Activated T-helper 1 cell treated with anti-CD3 and anti-CD28 coated beads, Interleukin-2, amount 50 U/mL, for 16 hours (primary cell): ENCODE measurements around the gene INTS15.

Experiments
- DNase-seq, 2 donors: peaks; one replicate each; pipeline ENCODE4 v3.0.0-alpha.2; 2020; ENCODE audit warnings: low read depth in 1 of 2, low spot score in 1 of 2

INTS15 gene

DNA sequence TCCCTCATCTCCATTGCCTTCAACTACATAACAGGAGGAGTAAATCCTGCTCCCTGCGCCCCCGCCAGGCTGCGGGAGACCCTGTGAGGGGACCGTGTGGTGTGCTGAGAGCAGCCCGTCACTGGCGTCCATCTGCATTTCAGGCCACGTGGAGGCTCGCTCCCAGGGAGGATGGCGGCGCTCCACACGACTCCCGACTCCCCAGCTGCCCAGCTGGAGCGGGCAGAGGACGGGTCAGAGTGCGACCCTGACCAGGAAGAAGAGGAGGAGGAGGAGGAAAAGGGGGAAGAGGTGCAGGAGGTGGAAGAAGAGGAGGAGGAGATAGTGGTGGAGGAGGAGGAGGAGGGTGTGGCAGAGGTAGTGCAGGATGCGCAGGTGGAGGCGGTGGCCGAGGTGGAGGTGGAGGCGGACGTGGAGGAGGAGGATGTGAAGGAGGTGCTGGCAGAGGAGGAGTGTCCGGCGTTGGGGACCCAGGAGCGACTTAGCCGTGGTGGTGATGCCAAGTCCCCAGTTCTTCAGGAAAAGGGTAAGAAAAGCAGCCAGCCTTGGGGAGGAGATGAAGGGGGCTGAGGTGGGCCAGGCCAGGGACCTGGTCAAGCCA, 52.5 kb downstream of the INTS15 start:
- no peak for DNase-seq

DNA sequence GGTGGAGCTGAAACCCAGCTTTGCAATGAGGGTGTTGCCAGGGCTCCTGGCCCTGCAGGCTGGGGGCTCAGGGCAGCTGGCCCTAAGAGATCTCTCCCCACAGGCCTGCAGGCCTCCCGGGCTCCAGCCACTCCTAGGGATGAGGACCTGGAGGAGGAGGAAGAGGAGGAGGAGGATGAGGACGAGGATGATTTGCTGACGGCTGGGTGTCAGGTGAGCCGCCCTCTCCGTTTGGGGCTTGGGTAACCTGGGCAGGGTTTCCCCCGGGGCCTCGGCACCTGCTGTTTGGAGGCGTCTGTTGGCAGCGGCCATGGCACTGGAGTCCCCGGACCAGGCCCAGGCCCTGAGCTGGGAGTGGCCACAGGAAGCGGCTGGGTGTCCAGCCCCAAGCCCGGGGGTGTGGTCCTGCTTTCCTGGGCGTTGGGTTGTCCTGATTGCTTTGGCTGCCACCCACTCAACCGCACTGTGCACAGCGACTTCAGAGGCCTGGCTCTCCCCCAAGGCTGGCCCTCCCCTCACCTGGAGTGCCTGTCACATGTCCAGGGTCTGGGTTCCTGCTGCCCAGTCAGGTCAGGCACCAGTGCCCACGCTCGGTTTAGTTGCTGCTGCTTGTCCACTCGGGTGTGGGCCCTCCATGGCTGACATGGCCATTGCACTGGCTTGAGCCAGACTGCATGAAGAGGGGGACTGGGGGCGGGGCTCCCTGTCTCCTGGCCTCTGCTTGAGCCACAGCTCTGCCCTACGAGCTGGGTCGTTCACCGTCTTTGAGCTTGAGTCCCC, 53.2 kb downstream of the INTS15 start:
- DNase-seq = no peak

DNA sequence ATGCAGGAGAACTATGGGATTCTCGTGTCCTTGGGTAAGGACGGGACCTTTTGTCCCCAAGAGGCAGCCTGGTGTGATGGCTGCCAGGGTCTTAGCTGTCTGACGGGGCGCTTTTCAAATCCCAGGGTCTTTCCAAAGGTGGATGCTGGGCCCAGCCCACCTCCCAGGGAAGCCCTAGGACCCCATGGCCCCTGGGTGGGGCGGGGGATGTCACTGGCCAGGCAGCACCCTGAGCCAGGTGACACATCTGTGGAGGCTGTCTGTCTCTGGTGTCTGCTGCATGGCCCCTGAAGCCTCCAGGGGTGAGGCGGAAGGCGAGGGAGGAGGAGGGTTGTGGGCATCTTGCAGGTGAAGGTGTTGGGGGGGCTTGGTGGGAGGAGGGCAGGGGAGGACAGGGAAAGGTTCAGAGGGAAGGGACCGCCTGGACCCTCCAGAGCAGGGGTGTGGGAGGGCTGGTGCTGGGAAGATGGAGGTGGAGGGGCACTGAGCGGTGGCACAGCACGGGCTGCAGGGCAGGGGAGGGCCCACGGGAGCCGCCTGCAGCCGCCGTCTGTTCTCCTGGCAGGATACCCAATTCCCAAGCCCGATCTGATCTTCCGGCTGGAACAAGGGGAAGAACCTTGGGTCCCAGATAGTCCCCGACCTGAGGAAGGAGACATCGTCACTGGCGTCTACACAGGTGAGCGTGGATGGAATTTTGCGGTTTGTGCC, 54.2 kb downstream of the INTS15 start:
- no peak for DNase-seq

DNA sequence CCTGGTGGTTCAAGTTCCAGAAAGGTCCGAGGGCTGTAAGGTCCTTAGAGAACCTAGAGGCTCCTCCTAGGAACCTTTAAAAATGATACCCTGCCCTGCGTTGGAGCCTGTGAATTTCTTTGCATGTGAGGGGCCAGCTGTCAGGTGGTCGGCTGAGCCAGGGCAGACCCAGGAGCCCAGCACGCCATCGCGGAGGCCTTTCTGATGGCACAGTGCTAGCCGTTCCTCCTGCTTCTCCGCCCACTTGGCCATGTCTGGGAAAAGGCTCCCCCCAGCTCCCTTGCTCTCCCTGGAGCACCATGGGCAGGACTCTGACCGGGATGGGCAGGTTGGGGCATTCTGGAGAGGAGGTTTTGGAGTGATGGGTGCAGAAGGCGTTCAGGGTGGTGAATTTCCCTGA, 54.9 kb downstream of the INTS15 start:
- DNase-seq = no peak

DNA sequence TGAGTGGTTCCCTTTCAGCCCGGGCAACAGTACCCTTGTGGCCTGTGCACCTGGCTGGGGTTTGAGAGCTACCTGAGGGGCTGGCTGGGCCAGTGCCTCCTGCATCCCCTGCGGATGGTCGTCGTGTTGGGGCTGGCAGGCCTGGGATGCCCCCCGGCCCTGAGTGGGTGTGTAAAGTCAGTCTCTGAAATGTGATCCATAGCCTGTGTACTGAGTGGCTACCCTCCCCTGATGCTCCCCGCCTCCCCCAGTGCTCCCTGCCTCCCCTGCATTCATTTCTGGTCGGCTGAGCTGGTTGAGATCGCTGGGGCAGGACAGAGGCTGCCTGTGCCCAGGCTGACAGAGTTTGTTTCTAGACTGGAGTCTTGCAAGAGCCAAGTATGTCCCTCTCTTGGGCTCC, 56.6 kb downstream of the INTS15 start:
- no peak for DNase-seq

DNA sequence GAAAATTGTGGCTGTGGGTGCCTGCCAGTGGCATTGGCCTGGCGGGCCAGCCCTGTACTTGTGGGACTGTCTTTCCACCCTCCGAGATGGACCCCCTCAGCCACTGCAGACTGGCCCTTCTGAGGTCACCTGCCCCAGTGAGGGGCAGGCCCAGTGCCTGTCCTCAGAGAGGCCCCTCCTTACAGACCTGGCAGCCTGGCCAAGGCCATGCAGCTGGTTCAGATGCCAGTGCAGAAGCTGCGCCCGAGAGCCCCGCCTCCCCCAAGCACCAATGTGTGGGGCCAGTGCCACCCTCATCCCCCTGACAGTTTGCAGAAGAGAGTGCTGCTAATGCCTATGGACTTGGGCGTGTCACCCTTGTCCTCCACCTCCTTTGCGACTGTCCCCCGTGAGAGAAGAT, 57.3 kb downstream of the INTS15 start:
- DNase-seq = no peak

DNA sequence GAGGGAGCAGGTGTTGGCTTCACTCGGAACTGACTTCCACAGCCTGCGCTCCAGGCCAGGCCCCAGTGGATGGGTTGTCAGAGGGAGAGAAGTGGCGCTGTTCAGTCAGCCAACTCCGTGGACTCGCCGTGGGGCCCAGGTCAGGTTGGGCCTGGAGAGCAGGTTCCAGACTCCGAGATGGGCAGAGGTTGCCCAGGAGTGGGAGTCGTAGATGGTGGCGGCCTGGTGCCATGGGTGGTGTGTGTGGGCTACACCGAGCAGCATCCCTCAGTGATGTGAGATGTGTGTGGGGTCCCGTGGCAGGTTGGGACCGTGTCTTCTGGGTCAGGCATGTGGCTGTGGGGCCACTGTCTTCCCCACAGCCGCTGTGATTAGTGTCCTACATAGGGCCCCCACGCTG, 57.7 kb downstream of the INTS15 start:
- no peak for DNase-seq

DNA sequence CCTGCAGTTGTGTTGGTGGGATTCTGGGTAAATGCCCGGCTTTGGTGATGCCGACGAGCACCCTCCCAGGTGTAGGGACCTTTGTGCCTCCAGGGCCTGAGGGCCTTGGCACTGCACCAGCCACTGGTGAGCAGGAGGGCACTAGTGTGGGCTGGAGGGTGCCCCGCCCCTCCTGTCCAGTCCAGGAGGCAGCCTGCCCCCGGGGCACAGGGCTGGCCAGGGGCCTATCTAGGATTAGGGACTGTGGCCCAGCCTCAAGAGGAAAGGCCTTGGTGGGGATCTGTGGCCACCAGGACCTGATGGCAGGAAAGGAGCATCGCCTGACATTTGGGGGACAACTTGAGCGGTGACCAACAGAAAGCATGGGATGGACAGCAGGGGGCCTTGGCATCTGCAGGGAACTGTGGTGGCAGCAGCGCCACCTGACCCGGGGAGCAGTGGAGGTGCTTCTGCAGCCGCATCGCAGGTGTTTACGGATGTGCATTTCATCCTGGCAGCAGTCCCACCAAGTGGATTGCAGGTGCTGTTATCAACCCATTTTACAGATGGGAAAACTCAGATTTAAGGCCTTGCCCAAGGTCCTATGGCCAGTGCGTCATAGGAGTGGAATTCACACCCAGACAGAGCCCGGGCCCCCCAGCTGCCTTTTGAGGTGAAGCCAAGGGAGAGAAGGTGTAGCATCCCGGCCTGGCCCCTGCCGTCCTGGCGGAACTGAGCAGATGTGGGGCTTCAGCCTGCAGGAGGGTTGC, 58.4 kb downstream of the INTS15 start:
- no peak for DNase-seq

DNA sequence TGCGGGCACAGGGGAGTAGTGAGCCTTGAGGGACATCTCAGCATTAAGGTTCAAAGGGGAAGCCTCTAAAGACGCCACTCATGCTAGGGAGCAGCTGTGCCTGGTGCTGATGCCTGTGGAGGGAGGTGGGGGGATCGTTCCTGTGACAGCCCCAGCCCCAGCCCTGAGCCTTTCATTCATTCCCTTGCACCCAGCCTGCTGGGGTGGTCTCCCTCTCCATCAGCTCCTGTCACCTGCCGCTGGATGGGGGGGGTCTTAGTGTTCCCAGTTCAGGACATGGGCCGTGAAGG, 58.9 kb downstream of the INTS15 start:
- no peak for DNase-seq

DNA sequence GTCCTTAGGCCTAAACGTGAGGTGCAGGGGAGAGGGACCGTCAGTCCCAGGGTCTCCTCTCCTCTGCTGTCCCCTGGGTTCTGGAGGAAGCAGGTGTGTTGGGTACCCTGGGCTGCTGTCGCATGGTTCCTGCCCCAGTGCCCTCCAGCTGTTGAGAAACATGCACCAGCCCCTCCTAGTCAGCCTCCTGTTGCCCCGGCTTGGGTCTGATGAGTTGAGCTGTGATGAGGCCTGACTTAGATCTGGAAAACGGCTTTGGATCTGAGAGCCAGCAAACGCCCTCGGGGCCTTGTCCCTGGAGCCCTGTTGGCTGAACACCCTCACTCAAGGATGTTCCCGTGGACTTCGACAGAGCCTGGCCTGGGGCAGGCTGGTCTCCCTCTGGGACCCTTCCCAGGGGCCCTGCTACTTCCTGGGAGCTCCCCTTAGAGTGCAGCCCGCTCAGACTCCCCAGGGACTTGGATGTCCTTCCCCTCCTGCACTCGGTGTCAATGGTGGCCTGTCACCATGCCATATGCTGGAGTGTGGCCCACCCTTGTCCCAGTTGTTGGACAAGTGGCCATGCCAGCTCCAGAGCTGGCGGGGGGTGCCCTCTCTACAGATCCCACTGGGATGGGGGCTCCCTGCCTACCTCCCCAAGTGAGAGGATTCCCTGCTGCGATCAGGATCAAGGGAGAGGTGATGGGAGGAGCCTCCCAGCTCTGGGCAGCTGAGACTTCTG, 59.6 kb downstream of the INTS15 start:
- no peak for DNase-seq

DNA sequence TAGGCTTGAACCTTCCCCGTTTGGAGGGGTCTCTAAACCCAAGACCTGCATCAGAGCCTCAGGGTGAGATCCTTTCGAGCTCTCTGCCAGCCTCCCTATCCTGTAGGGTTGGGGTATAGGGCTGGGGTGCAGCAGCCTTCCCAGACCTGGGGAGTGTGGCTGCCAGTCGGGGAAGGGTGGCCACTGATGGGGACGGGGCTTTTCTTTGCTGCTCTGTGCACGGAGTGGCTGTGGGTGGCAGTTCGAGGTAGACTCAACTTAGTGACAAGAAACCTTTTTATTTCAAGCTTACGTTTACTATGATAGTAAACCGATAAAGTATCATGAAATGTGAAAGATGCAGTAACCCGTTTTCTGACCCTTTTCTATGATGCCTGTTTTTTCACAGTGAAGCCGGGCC, 60.3 kb downstream of the INTS15 start:
- no peak for DNase-seq

DNA sequence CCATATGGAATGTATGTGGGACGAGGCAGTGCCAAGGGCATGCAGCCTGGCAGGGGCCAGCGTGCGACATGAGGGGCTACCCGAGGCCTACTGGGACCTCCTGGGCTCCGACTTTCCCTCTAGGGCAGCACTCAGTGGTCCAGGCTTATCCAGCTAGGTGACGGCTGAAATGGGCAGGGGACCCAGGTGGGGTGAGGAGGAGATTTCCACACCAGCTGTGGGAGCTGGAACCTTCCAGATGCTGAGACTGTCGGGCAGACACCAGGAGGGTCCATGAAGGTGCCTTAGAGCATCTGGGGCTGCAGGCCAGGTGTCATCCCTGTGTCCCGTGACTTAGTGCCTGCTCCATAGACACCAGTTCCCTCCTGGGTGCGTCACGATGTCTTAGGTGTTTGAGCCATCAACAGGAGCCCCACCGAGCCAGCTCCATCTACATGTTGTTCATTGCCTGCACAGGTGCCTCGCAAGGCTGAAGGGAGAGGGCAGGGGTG, 60.7 kb downstream of the INTS15 start:
- DNase-seq = no peak

DNA sequence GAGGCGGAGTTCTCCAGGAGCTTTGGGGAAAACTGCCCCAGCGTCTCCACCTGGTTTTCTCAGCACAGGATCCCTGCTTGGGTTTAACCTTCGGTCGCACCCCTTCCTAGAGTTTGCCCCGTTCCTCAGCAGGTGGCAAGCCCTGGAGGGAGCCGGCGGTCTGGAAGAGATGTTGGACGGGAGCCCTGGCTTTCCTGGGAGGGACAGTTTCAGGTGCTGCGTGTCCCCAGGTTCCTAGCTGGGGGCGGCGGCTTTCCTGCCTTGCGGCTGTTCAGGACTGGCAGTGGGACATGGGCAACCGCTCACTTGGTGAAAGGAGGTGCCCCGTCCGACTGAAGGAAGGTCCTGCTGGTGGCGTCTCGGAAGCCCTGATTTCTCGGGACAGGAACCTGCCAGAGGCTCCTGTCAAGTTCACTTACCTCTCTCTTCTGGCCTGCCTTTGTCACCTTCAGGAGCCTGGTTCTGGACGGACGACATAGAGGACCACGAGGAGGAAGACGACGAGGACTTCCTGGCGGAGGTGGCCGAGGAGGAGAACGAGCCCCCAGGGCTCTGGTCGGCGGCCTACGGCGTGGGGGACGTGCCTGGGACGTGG, 62.1 kb downstream of the INTS15 start:
- DNase-seq = no peak

DNA sequence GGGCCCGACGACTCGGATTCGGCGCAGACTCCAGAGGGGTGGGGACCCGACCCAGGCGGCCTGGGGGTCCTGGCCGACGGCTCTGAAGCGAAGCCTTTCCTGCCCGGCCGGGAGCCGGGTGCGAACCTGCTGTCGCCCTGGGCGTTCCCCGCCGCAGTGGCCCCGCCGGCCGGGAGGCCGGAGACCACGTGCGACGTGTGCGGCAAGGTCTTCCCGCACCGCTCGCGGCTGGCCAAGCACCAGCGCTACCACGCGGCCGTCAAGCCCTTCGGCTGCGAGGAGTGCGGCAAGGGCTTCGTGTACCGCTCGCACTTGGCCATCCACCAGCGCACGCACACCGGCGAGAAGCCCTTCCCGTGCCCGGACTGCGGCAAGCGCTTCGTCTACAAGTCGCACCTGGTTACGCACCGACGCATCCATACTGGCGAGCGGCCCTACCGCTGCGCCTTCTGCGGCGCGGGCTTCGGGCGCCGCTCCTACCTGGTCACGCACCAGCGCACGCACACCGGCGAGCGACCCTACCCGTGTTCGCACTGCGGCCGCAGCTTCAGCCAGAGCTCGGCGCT, 62.7 kb downstream of the INTS15 start:
- no peak for DNase-seq

DNA sequence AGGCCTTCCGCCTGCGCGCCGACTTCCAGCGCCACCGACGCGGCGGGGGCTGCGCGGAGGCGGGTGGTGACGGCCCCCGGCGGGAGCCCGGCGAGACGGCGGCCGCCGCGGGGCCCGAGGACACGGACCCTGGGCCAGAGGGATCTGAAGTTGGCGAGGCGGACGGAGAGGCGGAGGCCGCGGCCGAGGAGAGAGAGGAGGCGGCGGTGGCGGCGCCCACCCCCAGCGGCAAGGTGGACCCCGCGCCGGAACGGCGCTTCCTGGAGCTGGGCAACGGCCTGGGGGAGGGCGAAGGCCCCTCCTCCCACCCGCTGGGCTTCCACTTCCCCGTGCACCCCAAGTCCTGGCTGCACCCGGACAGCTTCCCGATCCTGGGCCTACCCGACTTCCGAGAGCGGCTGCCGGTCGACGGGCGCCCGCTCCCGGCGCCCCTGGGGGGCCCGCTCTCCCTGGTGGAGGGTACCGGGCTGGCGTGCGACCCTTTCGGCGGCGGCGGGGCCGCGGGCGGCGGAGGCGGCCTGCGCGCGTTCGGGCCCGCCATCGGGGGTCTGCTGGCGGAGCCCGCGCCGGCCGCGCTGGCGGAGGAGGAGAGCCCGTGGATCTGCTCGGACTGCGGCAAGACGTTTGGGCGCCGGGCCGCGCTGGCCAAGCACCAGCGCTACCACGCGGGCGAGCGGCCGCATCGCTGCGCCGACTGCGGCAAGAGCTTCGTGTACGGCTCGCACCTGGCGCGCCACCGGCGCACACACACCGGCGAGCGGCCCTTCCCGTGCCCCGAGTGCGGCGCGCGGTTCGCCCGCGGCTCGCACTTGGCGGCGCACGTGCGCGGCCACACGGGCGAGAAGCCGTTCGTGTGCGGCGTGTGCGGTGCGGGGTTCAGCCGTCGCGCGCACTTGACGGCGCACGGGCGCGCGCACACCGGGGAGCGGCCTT, 63.5 kb downstream of the INTS15 start:
- DNase-seq = no peak

DNA sequence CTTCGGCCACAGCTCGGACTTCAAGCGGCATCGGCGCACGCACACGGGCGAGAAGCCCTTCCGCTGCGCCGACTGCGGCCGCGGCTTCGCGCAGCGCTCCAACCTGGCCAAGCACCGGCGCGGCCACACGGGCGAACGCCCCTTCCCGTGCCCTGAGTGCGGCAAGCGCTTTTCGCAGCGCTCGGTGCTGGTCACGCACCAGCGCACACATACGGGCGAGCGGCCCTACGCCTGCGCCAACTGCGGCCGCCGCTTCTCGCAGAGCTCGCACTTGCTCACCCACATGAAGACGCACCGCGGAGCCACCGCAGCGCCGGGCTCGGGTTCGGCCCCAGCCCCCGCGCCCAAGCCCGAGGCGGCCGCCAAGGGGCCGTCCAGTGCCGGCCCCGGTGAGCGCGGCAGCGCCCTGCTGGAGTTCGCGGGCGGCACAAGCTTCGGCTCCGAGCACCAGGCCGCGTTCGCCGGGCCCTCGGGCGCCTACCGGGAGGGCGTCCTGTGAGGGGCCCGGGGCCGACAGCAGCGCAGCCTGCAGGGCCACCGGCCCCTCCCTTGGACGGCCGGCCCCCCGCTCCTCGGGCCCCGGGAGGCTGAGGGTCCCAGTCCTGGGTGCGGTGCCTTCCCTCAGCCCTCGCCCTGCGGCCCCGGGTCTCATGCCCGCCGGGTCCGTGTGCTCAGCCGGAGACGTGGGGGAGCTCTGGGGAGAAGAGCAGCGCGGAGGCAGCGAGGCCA, 64.5 kb downstream of the INTS15 start:
- no peak for DNase-seq

DNA sequence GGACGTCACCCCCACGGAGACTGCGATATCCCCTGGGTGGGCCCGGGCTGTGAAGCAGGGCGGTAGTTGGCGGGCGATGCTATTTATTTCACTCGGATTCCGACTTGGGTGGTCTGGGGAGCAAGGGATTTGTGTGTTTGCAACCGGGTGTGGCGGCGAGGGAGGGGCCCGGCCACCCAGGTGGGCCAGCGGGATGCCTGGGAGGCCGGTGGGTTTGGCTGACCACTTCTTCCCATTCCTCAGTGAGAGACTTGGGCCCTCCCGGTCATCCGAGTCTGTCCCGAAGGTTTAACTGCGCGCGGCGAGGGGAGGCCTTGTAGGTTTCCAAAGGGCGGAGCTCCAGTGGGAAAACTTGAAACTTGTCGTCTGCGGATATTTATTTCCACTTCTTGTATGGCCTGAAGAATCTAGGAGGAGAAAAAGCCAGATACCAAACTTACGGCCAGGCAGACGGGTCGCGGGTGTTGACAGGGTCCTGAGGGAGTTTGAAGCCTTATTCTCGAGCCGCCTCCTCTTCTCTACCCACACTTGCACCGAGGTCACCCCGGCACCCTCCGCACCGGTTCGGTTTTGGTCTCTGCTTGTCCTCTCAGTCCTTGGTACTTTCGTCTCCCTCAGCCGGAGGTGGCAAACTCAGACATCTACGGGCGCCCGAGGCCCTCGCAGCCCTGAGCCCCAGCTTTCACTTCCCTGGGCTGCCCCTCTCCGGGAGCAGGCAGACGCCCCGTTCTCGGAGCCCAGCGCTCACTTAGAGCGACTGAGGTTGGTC, 65.2 kb downstream of the INTS15 start:
- no peak for DNase-seq
